ENCODE results near the gene DOCK2.

Gene DOCK2

DNA sequence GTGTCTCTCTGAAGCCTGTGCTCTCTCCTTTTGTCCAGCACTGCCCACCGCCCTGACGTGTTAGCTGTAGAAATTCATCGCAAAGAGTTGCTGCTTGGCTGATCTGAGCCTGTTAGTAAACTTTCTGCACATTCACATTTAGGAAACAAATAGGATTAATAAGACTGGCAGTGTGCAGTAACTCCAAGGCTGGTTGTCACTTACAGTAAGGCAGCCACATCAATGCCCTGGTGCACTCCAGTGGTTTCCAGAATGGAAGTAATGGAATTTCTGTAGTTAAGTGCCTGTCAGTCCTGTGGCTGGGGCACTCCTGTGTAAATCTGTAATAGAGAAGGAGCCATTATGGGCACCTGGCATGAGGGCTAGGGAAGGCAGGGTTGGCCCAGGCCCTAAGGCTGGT is 70.6 kb downstream of the DOCK2 start:
- DNase-seq (ENCODE audit: low read depth) = no peak
- no peak overlapping the region for H3K4me3 ChIP-seq (ENCODE audit: low read length)
- TF ChIP-seq, protein P1, sequence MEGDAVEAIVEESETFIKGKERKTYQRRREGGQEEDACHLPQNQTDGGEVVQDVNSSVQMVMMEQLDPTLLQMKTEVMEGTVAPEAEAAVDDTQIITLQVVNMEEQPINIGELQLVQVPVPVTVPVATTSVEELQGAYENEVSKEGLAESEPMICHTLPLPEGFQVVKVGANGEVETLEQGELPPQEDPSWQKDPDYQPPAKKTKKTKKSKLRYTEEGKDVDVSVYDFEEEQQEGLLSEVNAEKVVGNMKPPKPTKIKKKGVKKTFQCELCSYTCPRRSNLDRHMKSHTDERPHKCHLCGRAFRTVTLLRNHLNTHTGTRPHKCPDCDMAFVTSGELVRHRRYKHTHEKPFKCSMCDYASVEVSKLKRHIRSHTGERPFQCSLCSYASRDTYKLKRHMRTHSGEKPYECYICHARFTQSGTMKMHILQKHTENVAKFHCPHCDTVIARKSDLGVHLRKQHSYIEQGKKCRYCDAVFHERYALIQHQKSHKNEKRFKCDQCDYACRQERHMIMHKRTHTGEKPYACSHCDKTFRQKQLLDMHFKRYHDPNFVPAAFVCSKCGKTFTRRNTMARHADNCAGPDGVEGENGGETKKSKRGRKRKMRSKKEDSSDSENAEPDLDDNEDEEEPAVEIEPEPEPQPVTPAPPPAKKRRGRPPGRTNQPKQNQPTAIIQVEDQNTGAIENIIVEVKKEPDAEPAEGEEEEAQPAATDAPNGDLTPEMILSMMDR (IDR thresholded peaks at IDR 0.05; ENCODE audit: insufficient read depth, low read depth, low read length, missing control alignments) = no peak

DNA sequence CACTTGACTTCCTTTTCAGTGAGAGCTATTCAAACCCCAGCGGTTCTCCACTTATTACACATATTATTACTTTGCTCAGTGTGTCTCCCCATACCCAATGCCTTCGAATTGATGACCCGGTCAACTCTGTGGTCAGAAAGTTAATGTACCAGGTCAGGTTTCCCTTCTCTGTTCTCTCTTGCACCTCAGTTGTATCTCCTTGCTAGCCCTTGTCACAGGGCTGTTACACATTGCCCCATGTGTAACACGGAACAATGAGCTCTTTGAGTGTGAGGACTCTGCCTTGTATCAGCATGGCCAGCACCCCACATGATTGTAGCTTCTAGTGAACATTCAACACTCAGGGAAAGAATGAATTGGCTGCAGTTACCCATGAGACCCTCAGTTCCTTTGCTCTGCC is 73.6 kb downstream of the DOCK2 start:
- H3K4me3 ChIP-seq (ENCODE audit: low read length) = no peak overlapping the region
- no peak for DNase-seq (ENCODE audit: low read depth)
- TF ChIP-seq, protein P1 (IDR thresholded peaks at IDR 0.05; ENCODE audit: insufficient read depth, low read depth, low read length, missing control alignments) = no peak

DNA sequence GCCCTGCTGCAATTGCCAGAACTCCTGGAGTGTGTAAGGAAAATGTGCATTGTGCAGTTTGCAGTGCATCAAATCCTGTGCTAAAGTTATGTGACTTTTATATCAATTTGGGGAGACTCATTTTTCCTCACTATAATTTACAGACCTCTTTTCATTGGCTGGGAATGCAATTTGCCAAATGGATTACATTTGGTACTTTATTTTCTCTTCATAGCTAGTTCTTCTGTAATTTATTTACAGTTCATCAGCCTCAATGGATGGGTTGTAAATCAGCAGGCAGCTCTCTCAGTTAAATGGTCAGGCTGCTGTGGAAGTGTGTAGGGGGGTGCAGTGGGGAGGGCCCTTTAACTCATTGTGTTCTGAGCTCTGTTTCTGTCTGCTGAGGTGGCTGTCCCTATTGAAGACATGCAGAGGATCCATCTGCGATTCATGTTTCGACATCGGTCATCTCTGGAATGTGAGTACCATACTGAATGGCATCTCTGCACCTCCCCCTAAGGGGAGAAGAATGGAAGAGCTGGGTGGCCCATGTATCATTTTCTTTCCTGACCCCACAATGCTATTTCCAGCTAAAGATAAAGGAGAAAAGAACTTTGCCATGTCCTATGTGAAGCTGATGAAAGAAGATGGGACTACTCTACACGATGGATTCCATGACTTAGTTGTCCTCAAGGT is 74.6 kb downstream of the DOCK2 start:
- no peak overlapping the region for H3K4me3 ChIP-seq (ENCODE audit: low read length)
- DNase-seq (ENCODE audit: low read depth) = no peak
- TF ChIP-seq, protein P1 (IDR thresholded peaks at IDR 0.05; ENCODE audit: insufficient read depth, low read depth, low read length, missing control alignments) = no peak

DNA sequence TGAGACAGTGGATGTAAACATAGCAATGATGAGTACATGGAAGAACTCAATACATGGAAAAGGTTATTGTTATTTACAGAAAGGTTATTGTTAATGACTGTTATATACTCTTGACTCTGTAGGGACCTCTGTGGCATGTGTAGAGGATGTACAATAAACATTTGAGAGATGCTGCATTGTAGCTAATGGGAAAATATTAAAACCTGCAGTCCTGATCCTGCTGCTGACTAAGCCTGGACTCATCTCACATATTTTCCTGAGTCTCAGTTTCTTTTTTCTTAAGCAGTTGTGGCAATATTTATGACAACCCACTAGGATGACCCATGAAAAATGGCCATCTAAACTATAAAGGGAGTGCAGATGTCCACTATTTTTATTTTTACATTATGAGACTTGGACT is 75.4 kb downstream of the DOCK2 start:
- no peak overlapping the region for H3K4me3 ChIP-seq (ENCODE audit: low read length)
- TF ChIP-seq, protein P1 (IDR thresholded peaks at IDR 0.05; ENCODE audit: insufficient read depth, low read depth, low read length, missing control alignments) = no peak
- DNase-seq (ENCODE audit: low read depth) = no peak

DNA sequence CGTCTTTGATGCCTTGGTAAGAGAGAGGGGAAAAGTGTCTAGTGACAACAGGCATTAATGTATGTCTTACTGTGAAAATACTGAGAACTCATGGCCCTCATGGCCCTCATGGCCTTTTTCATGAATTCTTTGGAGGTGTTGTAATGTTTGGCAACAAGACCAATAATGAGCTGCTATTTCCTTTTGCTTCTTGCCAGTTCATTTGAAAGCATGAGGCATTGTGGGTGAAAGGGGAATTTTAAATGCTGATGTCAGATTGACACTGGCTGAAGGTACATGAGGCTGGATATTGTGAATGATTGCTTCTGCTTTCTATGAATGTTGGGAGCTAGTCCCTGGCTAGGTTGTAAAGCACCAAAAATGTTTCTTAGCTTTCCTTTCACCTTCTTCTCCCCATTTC is 79.2 kb downstream of the DOCK2 start:
- peak; percentile 73 for DNase-seq (ENCODE audit: low read depth)
- TF ChIP-seq, protein P1 (IDR thresholded peaks at IDR 0.05; ENCODE audit: insufficient read depth, low read depth, low read length, missing control alignments) = no peak
- H3K4me3 ChIP-seq (ENCODE audit: low read length) = no peak overlapping the region

DNA sequence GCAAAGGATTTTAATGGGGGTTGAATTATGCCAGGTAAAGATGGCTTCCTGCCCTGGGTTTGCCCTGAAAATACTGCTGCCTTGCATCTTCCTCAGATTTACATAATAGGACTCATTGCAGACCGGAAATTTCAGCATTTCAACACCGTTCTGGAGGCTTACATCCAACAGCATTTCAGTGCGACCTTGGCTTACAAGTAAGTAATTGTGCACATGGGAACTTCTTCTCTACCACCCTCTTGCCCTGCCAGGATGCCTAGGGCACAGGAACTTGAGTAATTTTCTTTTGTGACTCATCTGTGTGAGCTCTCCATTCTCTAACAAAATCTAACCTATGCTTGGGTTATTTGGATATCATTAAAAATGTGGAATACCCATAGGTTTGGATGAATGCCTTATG is 80.2 kb downstream of the DOCK2 start:
- no peak overlapping the region for H3K4me3 ChIP-seq (ENCODE audit: low read length)
- DNase-seq (ENCODE audit: low read depth) = peak; percentile 98
- TF ChIP-seq, protein P1 (IDR thresholded peaks at IDR 0.05; ENCODE audit: insufficient read depth, low read depth, low read length, missing control alignments) = no peak
